Stimulated activated CD8-positive, alpha-beta memory T cell treated with anti-CD3 and anti-CD28 coated beads, Interleukin-7, amount 100 ng/mL, for 24 hours (primary cell): Measurements from ENCODE around the gene GREB1.

Source experiments
- DNase-seq: peaks from one replicate; pipeline ENCODE4 v3.0.0-alpha.2; 2020; ENCODE audit warnings: low read depth

Gene GREB1

DNA sequence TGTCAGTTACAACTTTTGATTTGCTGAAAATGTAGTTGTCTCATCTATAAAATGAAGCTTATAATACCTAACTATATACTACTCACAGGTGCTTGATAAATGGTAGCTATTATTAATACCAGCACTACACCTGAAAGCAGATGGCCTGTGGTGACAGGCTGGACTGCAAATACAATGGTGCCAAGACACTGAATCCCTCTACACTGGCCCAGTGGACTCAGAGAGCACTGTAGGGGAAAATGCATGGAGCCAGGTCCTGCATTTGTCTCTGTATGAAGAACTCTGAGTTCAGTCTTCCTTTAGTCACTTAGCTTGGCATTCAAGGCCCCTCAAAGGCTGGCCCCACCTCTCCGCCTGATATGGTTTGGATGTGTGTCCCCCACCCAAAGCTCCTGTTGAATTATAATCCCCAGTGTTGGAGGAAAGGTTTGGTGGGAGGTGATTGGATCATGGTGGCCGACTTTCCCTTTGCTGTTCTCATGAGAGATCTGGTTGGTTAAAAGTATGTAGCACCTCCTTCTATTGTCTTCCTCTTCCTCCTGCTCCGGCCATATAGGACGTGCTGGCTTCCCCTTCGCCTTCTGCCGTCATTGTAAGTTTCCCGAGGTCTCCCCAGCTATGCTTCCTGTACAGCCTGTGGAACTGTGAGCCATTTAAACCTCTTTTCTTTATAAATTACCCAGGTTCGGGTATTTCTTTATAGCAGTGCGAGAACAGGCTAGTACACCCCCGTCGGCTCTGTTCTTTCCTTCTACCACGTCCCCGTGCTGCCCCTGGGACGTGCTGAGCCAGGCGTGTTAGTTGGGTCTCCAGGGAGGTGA is 147.3 kb downstream of the GREB1 start:
- no peak for DNase-seq

DNA sequence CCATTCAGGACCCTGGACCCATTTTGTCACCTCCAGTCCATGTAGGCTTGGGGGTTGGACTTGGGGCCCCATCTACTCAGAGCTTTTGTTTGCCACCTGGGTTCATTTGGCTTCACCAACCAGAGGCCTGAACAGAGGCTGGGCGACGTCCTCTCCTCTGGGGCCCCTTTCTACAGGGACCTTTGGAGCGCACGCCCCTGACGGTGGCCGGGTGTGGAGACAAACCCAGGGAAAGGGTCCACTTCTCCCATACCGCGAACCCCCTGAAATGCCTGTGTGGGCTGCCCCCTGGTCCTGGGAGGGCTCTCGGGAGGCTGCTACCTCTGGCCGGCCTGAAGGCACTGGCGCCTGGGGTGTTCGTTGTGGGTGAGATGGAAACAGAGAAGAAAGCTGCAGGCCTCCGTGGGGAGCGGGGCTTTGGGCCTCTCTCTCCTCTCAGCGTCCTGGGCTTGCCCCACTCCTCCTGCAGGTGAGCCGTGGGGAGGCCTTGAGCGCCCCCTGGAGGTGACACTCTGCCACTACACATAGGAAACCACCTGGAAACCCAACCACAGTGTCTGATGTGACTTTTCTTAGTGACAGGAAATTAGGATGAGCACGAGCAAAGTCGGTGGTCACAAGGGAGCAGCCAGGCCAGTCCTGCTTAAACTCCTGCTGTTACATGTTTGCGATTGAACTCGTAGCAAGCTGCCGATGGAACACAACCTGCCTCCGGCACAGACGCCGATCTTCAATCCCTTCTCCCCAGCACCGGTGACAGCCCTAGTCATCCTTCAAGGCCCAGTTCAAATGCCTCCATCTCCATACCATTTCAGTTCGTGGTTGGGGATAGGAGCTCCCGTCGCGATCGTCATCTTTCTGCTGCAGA is 148.1 kb downstream of the GREB1 start:
- DNase-seq: peak; percentile 28

DNA sequence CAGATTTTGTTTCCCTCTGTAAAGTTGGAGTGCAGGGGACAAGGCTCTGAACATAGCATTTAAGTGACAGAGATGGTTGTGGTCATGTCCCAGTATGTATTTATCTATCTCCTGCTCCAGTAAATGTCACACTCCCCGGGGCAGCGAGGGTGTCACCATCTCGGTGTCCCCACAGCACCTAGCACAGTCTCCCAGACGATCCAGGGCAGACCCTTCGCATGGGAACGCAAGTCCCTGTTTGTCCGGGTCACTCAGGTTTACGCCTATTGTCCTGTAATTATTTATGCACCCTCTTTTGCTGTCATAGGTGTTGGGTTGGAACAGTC is 148.7 kb downstream of the GREB1 start:
- no peak for DNase-seq

DNA sequence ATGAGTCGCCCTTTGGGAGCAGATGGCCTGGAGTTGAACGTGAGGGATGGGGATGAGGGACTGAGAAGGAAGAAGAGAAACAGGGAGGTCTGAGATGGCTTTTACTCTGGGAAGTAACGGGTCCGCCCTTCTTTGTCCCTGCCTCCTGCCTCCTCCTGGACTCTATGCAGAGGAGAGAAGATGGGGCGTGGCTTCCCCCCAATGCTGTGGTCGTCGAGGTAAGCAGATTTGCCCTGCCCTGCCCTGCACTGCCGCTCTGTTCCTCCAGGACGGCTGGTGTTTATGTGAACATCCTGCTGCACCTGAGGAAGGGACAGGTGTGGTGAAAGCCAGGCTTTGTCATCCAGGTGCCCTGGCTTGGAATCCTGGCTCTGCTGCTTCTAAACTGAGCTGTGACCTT is 149.6 kb downstream of the GREB1 start:
- DNase-seq: no peak

DNA sequence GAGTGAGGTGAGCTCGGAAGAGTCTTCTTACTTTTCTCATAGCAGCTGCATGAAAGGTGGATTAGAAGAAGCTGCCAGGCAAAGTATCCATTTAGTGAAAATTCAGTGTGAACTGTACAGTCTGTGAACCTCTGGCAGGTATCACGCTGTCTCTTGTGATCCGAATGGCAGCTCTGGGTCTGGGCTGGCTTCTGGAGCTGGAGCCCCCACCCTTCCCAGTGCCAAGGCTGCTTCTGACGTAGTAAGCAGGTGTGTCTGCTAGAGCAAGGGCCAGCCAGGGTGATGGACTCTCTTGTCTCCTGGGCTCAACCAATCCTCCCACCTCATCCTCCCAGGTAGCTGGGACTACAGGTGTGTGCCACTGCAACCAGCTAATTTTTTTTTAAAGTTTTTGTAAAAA is 150.1 kb downstream of the GREB1 start:
- no peak for DNase-seq

DNA sequence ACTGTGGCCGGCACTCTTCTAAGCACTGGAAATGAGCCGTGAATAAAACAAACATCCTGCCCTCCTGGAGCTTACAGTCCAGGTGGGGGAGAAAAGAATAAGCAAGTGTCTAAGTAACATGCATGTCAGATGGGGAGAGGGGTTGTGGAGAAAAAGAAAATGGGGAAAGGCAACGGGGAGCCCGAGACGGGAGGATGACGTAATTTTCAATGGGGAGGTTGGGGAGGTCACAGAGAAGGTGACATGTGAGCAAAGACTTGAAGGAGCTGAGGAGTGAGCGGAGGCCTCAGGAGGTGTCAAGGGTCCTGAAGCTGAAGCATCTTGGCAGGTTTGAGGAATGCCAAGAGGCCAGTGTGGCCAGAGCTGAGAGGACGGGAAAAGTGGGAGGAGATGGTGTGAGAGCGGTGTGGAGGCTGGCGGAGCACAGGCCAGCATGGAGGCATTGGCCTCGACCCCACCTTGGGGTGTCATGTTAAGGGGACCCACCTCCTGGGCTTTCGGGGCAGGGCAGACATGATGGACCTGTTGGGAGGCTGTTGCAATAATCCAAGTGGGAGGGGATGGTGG is 151.1 kb downstream of the GREB1 start:
- DNase-seq: no peak

DNA sequence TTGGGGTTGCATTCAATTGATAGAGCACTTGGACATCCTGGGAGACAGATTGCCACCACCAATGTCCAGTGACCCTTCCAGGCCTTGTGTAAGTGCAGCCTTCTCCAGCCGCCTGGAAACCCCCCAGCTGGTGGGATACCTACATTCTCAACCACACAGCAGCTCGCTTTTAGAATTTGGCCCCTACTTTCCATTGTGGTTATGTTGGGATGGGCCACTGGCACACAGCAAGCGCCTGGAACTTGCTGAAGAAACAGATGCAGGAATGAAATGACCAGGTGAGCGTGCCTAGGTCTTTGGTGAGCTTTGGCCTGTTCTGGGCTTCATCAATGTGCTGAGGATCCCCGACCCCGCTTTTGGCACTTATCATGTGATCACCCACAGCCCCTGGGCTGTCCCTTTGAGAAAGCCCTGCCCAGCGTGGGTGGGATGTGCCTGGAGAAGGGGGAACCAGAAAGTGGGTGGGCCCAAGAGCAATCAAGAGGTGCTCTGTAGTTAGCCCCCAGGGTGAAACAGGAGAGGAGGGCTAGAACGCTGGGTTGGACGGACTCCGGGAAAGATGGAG is 152.1 kb downstream of the GREB1 start:
- no peak for DNase-seq

DNA sequence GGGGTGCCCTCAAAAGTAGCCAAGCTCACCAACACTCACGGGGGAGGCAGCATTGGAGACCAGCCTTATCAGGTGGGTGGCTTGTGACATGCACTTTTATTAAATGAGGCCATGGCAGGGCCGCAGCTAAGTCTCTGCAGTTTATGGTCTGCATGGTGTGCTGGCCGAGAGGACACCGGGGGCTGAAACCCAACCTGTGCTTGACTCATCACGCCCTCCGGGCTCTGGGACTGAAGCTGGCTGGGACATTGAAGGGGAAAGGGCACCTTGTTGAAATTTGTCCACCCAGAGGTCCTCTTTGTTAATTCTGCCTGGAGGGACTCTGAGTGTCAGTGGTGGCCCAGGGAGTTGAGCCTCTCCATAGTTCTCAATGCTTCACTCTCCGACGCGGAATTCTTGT is 153.9 kb downstream of the GREB1 start:
- no peak for DNase-seq

DNA sequence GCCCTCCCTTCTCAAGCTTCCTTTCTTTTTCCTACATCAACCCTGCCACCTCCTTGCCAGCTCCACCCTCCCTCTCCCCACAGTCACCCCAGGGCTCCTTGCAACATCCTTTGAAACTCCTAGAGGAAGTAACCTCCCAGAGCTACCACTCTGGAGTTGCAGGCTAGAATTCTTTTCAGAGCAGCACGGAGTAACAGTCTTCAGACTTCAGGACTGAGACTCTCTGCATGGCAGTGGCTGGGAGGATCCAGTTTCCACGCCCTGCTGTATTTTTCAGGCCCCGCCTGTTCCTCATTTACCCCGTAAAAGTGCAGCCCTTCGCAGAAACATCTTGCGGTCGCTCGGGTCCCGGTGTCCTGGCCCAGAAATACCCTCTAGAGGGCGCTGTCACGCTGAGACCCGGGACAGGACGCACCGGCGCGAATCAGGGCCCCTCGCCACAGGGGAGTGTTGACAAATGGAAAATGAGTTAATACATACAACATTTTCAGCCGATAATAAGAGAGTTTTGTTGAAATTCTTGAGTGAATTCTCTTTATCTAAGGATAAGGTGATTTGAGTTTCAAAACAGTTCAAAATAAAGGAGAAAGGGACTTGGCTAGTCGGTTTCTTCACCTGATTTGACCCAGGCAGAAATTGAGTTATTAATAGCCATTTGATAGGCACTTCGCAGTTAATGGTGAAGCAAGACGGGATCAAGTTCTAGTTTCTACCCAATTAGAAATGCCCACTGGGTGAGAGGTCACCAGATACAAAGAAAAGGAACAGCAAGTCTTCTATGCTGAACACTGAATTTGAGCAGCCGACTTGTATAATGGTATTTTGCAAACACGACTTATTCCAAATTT is 154.6 kb downstream of the GREB1 start:
- DNase-seq: peak; percentile 71

DNA sequence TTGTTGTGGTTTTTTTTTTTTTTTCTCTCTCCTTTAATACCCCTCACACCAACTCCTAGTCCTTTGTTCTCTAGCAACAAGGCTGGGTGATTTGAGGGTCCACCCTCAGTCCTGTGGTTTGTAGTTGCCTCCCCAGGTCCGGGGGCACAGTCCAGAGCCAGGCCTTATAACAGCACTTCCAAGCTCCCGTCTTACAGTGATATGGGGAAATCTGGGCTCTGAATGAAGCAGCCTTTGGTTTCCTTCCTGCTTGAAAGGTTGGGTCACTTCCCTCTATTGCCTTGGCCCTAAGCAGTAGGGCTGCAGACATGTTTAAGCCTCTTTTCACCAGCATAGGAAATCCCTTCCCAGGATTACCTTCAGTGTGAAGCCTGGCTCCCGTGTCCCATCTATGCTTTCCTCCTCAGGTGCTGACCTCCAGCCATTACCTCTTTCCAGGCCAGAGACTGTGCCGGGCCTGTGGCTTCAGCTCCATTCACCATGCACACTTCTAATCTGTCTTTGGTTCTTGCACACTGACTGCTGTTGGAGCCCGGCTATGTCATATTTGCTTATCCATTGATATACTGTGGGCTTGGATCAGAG is 157.3 kb downstream of the GREB1 start:
- no peak for DNase-seq
